Activated CD4-positive, alpha-beta T cell treated with anti-CD3 and anti-CD28 coated beads, Interleukin-10, Interleukin-2, amounts not matched to agents 100 ng/mL and 50 ng/mL, durations not matched to agents 16 hours and 8 hours (primary cell): ENCODE measurements around the gene RDX.
A peak's percentile ranks its signal among the peaks of the same experiment; 100 is the strongest.
"Not testable (repeated sequence)": the region's sequence is repeated elsewhere in the genome, so short reads cannot be mapped to it uniquely, and the experiment has no call there.

Experiments
- DNase-seq: peaks from one replicate; pipeline ENCODE4 v3.0.0-alpha.2; 2020

Gene RDX

DNA sequence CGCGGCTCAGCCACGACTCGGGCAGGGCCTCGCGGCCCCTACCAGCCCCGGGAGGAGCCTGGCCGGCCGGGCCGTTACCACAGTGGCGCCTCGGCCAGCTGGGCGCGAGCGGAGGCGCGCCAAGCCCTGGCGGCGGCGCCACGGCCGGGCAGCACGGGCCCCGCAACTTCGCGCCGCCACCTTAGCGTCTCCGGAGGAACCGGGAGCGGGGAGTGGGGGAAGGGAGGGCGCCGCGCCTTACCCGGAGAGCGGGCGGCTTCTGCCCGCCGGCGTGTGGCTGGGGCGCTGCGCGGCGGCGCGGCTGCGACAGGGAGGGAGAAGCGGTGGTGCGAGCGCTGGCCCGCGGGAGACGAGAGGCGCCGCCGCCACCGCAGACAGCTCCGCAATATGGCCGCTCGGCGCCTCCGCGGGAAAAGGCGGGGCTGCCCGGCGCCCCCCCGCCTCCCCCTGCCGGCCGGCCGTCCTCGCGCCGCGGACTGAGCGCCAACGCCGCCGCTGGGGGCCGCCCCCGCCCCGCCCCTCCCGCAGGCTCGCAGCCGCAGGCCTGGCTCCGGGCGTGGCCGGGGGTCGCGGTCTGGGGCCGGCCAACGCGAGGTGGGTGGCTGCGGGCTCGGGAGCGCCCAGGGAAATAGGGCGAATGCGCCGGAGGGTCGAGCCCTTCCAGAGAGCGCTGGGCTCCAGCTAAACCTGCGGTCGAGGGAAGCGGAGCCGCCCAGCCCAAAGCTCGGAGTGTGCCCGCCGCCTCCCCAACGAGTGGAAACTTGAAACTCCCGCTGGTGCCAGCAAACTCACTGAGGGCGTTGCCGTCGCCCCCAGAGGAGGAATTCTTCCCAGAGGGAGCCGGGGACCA, at the start of gene RDX:
Gene RDX, minus strand, starts transcription at position 389 of the 850 bp plus-strand sequence. CDS start 16,922 bp downstream, outside the sequence.
- peak; percentile 85 for DNase-seq

DNA sequence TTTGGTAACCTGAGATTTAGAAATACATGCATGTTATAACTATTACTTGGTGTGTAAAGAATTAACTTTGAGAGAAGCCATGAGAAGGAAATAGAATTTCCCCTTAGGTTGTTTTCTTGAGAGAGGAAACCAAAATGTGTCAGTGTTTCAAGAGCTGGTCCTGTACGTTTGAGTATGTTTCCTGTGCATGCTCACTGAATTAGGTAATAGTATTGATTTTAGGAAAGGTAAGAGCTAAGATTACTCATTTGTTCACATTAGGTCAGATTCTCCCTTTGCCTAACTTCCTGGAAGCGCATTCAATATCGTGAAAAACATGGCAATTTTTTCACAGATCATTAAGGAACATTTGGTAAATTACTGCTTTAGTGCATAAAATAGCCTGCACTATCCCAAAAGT, 49.3 kb upstream of the RDX start:
- peak; percentile 92 for DNase-seq

DNA sequence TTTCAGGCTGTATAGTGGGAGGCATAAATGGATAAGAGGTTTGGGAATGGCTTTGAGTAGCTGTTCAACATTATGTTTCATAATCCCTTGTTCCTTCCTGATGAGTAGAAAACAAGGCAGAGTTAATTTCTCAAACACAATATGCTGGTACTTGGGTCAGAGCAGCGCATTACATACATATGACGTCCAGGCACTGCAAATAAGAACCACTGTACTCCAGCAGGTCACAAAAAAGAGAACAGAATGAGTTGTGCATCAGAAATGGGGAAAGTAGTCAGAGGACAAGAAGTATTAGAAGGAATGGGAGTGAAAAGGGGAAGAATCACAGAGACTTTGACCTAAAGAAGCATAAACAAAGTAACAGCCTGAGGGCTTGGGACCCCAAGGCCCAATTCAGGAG, 44.0 kb upstream of the RDX start:
- no peak for DNase-seq

DNA sequence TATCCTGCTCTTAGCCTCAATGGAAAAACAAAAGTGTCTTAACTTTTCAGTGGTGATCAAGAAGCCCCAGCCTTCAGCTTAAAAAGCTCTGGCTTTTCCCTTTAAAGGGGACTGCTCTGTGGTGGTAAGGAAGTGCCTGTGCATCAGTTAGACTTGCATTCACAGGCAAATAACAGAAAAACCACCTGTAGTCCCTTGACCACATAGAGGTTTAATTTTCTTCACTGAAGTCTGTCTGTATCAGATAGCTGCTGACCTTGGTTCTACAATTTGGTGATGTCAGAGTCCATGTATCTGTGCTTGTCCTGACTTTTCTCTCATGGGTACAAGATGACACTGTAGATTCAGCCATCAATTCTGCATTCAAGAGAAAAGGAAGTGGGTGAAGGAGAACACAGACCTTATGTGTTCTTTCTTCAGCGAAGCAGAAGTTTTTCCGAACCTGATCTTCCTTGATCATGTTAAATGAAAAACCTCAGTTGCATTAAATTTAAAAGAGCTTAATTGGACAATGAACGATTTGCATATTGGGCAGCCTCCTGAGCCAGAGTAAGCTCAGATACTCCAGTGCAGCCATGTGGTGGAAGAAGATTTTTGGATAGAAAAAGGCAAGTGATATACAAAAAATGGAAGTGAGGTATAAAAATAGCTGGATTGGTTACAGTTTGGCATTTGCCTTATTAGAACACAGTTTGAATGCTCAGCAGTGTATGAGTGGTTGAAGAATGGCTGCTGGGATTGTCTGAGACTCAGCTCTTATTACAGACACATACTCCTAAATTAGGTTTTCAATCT, 43.2 kb upstream of the RDX start:
- no peak for DNase-seq

DNA sequence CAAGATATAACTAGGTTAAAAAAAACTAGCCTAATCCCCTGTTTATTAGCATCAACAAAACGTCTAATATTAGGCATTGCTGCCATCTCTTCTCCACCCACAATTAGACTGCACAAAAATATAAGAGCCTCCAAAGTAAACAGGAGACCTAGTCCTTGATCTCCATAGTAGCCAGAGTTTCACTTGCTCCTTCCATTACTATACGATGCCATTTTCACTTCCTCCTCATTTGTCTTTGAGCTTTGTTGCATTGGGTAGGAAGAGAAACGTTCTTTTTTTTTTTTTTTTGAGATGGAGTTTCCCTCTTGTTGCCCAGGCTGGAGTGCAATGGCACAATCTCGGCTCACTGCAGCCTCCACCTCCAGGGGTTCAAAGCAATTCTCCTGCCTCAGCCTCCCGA, 42.3 kb upstream of the RDX start:
- DNase-seq: no peak

DNA sequence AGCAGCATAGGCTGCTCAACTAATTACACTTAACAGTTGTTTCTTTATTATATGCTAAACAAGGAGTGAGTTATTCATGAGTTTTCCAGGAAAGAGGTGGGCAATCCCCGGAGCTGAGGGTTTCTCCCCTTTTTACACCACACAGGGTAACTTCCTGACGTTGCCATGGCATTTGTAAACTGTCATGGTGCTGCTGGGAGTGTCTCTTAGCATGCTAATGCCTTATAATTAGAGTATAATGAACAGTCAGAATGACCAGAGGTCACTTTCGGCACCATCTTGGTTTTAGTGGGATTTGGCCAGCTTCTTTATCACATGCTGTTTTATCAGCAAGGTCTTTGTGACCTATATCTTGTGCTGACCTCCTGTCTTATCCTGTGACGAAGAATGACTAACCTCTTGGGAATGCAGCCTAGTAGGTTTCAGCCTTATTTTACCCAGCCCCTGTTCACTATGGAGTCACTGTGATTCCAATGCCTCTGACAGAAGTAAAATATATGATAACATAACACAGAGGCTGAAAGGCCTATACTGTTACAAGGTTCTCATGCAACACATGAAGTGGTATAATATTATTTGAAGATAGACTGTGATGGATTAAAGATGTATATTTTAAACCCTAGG, 41.3 kb upstream of the RDX start:
- peak; percentile 79 for DNase-seq

DNA sequence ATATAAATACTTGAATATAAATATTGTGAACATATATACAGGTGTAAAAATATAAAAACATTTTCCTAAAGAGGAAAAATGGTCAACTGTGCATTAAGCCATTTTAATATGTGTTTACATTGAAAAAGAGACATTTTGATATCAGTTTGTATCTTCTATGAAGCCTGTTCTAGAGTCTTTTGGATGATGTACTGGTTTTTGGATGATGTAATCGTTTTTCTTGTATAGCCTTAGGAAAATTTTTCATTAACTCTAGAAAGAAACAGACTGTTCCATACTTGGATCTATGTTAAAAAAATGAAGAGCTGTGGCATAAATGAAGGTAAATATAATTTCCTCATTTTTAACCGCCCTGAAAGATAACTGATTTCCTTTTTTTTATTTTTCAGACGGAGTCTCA, 39.6 kb upstream of the RDX start:
- no peak for DNase-seq

DNA sequence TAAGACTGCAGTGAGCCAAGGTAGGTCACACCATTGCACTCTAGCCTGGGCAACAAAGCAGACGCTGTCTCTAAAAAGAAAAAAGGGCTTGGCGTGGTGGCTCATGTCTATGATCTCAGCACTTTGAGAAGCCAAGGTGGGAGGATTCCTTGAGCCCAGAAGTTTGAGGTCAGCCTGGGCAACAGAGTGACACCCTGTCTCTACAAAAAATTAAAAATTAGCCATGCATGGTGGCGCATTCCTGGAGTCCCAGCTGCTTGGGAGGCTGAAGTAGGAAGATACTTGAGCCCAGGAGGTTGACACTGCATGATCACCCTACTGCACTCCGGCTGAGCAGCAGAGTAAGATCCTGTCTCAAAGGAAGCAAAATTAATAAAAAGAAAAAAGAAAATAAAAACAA, 38.9 kb upstream of the RDX start:
- no peak for DNase-seq

DNA sequence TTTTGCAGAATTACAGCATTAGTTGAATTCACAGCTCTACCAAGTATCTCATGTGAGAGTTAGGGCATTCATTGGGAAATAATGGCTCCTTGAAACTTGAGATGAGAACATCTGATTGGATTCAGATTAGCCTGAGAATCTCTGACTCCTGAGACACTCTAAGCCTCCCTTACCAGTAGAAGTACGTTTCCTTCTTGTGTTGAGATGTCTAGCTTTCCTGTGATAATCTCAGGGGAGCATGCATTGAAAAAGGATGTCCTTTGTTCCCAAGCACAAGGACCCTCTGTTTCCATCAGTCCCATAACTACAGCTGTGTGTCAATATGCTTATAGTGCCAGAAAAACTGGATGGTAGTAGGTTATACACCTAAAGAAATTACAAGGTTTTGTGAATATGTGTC, 35.2 kb upstream of the RDX start:
- no peak for DNase-seq

DNA sequence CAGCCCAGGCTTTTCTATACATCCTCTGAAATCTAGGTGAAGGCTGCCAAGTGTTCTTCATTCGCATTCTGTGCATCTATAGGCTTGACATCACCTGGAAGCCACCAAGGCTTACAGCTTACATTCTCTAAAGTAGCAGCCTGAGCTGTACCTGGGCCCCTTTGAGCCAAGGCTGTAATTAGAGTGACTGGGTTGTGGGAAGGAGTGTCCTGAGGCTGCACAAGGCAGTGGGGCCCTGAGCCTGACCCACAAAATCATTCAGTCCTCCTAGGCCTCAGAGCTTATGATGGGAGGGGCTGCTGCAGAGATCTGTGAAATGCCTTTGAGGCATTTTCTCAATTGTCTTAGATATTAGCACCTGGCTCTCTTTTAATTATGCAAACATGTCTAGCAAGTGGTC, 33.0 kb upstream of the RDX start:
- peak; percentile 55 for DNase-seq

DNA sequence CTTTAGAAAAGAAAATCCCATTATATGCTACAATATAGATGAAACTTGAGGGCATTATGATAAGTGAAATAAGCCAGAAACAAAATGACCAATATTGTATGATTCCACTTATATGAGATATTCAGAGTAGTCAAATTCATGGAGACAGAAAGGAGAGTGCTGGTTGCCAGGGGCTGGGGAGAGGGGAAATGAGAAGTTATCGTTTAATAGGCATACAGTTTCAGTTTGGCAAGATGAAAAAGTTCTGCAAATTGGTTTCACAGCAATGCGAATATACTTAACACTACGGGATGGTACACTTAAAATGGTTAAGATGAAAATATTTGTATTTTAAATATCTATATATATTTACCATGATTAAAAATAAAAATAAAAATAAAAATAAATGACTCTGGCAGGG, 31.1 kb upstream of the RDX start:
- DNase-seq: no peak

DNA sequence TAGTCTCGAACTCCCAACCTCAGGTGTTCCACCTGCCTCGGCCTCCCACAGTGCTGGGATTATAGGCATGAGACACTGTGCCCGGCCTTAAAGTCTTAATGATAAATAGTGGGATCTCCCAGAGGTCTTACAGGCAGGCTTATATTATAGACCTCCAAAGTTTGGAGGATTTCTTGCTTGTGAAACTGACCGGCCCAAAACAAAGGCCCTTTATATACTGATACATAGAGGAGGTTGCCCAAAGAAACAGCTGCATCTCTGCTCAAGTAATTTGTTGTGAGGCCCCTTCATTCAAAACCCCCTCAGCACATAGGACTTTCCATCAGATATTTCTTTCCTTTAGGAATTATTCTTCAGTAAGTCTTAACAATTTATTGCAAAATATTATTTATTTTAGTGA, 27.4 kb upstream of the RDX start:
- DNase-seq: no peak

DNA sequence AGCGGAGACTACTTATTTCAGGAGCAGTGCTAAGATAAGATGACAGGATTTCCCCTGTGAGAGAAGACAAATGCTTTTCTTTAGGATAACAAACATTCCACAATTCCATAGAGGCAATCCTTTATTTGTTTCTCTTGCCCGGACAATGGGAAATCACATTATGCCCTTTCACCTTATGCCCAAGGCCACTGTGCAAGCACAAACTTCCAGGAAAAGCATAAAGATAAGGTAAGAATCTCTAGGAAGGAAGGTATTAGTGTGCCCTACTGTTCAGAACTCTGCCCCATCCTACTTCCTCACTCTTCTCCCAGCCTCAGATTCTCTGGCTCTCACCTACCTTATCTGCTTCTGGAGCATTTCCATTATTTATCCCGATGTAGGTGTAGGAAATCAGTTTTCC, 23.1 kb upstream of the RDX start:
- no peak for DNase-seq

DNA sequence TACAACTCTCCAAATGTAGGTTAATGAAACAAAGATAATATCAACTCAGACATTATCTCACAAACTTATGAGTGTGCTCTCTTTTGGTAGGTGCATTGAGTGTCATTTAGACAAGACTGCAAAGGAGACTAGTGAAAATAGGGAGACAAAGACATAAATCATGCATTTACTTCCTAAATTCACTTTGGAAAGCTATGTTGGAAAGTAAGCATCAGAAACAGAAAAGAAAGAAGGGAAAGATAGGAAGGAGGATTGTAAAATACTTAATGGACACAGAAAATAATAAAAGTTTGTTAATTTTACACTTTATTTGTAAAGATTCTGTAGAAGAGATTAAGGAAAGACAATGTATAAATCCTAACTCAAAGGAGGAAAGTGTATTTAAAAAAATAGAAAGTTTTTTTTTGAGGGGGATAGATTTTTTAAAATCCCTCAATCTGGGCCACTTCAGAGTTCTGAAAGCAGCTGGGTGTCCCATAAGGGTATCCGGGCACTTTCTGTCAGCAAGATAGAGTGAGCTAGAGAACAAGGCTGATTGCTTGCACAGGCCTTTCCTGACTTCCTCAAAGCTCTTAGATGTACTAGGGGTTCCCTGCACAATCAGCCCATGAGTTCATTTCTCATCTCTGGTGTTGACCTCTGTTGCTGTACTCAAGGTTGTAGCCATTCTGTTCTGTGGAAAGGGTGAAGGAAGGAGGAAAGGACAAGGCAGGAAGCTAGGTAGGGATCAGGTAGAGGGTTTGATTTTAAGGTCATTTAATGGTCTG, 22.4 kb upstream of the RDX start:
- no peak for DNase-seq

DNA sequence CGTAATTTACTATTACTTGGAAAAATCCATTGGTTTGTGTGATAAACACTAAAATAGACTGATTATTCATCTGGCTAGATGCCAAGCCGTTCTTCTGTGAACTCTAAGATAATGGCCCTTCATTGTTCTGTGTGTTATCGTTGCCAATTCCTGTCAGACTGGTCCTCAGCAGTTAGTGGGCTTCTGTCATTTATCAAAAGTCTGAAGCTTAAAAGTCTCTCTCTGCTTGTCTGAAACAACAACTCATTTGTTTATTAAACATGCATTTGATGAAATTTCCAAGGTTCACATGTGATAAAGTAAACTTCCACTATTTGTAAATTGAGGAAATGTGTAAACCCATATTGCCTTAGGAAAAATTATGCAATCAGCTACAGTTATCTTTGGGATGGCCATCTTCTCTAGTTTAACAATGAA, 21.1 kb upstream of the RDX start:
- DNase-seq: no peak

DNA sequence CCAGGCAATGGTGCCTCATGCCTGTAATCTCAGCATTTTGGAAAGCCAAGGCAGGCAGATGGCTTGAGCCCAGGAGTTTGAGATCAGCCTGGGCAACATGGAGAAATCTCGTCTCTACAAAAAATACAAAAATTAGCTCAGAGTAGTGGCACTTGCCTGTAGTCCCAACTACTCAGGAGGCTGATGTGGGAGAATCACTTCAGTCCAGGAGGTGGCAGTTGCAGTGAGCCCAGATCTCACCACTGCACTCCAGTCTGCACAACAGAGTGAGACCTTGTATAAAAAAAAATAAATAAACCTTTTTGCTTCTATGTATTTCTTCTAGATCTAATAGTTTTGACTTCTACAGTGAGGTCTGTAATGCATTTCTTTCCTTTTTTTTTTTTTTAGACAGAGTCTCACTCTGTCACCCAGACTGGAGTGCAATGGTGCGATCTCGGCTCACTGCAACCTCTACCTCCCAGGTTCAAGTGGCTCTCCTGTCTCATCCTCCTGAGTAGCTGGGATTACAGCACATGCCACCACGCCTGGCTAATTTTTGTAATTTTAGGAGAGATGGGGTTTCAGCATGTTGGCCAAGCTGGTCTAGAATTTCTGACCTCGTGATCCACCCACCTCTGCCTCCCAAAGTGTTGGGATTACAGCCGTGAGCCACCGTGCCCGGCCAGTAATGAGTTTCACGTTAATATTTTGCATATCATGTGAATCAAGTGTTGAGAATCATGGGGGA, 18.1 kb upstream of the RDX start:
- DNase-seq: no peak

DNA sequence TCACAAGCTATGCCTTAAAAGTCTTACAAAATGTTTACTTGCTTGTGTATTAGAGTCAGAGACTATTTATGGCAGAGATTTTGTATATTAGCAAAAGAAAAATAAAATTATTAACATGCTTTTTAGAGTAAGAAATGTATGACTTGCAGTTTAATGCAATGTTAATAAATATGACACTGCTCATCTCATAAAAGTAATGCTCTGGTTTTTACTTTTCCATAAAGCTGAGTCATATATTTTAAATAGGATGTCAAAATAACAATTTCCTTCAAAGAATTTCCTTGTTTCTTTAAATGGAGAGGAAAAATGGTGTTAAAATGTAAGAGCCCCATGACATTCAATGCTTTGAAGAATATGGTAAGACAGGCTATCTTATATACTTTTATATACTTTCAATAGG, 16.3 kb upstream of the RDX start:
- DNase-seq: no peak

DNA sequence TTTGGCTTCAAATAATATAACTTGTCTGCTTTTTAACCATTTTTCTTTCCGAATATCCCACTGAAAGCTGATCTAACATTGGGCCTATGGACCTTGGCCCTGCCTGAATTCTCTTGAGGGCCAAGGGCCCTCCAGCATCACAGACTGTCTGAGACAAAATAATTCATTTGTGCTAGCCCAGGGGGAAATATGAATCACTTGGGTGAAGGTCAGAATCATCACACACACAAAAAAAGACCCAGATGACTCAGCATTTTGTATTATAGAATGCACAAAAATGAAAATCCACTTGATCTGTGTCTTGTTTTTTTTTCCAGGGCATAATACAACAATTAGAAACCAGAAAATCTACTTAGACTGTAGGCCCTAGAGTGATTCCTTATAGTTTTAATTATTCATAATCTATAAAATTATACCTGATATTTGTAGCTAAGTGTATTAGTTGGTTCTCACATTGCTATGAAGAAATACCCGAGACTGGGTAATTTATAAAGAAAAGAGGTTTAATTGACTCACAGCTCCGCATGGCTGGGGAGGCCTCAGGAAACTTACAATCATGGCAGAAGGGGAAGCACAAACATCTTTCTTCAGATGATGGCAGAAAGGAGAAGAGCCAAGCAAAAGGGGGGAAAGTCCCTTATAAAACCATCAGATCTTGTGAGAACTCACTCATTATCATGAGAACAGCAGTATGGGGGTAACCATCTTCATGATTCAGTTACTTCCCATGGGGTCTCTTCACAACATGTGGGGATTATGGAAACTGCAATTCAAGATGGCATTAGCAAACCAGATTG, 15.6 kb upstream of the RDX start:
- peak; percentile 86 for DNase-seq

DNA sequence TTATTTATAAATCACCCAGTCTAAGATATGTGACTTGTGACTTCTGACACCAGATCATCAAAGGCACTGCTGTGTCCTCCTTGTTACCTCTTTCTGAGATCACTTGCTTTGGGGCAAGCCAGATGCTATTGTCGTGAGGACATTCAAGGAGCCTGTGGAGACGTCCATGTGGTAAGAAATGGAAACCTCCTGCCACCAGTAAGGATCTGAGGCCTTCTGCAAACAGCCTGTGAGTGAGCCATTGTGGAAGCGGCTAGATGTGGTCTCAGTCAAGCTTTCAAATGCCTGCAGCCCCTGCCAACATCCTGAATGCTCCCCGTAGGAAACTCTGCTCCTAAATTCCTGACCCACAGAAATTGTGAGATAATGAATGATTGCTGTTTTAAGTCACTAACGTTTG, 11.7 kb upstream of the RDX start:
- no peak for DNase-seq

DNA sequence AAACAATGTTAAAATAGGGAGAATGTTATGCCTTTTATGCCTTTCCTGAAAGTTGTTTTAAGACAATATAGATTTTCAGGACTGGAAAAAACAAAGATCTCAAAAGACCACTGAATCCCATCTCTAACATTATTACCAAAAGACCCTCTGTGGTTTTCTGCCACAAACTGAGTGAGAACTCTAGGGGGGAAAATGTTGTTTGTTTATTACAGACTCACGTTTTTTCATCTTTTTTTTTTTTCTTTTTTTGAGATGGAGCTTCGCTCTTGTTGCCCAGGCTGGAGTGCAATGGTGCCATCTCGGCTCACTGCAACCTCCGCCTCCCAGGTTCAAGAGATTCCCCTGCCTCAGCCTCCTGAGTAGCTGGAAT, 9.6 kb upstream of the RDX start:
- not testable (repeated sequence) for DNase-seq
